ENCODE data around the gene RPS6KA4.

DNA sequence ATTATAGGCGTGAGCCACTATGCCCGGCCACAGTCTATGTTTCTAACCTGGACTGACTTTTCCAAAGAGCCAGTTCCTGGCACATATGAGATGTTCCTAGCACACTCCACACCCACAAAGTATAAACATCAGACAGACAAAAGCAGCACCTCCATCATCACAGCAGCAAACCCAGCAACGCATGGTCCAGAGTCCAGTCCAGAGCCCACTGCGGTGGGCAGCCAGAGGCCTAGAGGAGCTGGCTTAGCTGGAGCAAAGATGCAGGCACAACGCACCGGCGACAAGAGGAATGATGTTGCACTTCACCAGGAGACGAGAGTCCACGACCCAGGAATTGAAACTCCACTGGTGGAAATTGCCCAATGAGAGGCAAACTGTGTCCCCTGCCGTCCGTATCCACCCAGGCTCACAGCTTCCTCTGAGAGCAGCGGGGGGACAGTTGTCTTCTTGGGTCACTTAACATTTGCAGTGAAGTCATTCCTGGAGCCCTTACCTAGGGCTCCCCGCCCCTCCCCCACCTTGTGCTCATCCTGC is 36.6 kb downstream of the RPS6KA4 start:
- TF ChIP-seq, protein P1, sequence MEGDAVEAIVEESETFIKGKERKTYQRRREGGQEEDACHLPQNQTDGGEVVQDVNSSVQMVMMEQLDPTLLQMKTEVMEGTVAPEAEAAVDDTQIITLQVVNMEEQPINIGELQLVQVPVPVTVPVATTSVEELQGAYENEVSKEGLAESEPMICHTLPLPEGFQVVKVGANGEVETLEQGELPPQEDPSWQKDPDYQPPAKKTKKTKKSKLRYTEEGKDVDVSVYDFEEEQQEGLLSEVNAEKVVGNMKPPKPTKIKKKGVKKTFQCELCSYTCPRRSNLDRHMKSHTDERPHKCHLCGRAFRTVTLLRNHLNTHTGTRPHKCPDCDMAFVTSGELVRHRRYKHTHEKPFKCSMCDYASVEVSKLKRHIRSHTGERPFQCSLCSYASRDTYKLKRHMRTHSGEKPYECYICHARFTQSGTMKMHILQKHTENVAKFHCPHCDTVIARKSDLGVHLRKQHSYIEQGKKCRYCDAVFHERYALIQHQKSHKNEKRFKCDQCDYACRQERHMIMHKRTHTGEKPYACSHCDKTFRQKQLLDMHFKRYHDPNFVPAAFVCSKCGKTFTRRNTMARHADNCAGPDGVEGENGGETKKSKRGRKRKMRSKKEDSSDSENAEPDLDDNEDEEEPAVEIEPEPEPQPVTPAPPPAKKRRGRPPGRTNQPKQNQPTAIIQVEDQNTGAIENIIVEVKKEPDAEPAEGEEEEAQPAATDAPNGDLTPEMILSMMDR (conservative IDR thresholded peaks at IDR 0.05; ENCODE audit: low read length), result no peak
- no peak for TF ChIP-seq EZH2phosphoT487 (IDR thresholded peaks at IDR 0.05; ENCODE audit: borderline replicate concordance, low read depth, low read length)

Data from OCI-LY7 (cell line).